Breast epithelium (tissue), 3 donors: ENCODE results near the gene NINJ1.

ENCODE experiments used
- CTCF ChIP-seq, 3 donors: fragments of 450-650 bp; IDR thresholded peaks; one replicate each; pipeline ENCODE4 v1.5.1; 2016 to 2017; ENCODE audit warnings: antibody characterized with exemption in 3 of 3, mild to moderate bottlenecking in 3 of 3, moderate library complexity in 3 of 3
- POLR2AphosphoS5 ChIP-seq, 3 donors: sonication (generic); formaldehyde crosslinking; IDR thresholded peaks; one replicate each; pipeline ENCODE4 v1.6.1; 2017; ENCODE audit warnings: antibody characterized with exemption in 3 of 3

- TF ChIP-seq POLR2AphosphoS5 (IDR thresholded peaks at IDR 0.05): no peak
- TF ChIP-seq CTCF (IDR thresholded peaks at IDR 0.05): no peak
Observed at GRCh38 chr9:93126825-93127368, 7.2 kb downstream of the NINJ1 start.
